Choroid plexus epithelial cell (primary cell): Measurements from ENCODE around the gene CCND1.

Experiments
- DNase-seq: peaks from one replicate; pipeline ENCODE4 v3.0.0-alpha.2; 2010; ENCODE audit warnings: low read depth
- H3K4me3 ChIP-seq: 2 replicates; pipeline ENCODE4 v1.5.1; 2011; ENCODE audit warnings: low read depth, mild to moderate bottlenecking, control low read depth, low read length, moderate library complexity
- TF ChIP-seq, protein P1 (sequence below): conservative IDR thresholded peaks from 2 replicates; pipeline ENCODE4 v1.5.1; 2011; ENCODE audit warnings: low read depth, mild to moderate bottlenecking, control low read depth, inconsistent platforms, low read length, moderate library complexity

The CCND1 gene

DNA sequence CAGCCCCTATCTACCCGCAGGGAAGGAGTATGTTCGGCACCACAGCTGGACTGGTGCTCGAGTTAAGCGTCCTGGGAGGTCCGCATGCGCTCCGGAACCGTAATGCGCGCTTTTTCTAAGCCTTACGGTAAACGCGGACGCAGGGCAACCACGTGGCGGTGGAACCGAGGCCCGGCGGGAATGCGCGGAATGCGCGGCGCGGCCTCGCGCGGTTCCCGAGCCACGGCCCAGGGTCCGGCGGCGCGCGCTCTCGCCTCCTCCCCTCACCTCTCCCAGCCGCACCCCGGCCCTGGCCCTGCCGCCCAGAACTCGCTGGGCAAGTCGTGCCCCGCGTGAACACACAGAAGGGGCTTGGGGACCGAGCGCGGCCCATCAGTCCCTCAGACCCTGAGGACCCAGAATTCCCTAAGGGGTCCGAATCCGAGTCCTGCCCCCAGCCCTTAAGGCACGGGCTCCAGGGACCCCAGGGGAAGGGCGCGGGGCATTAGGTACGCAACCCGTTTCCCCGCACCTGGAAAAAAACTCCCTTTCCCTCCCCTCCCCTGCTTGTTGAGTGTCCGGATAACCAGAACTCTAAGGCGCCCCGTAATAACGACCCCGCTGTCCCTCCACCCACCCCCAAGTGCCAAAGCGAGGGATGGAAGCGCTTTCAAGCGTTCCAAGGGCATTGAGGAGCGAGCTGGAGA lies 4.3 kb upstream of the CCND1 start:
- TF ChIP-seq, protein P1, sequence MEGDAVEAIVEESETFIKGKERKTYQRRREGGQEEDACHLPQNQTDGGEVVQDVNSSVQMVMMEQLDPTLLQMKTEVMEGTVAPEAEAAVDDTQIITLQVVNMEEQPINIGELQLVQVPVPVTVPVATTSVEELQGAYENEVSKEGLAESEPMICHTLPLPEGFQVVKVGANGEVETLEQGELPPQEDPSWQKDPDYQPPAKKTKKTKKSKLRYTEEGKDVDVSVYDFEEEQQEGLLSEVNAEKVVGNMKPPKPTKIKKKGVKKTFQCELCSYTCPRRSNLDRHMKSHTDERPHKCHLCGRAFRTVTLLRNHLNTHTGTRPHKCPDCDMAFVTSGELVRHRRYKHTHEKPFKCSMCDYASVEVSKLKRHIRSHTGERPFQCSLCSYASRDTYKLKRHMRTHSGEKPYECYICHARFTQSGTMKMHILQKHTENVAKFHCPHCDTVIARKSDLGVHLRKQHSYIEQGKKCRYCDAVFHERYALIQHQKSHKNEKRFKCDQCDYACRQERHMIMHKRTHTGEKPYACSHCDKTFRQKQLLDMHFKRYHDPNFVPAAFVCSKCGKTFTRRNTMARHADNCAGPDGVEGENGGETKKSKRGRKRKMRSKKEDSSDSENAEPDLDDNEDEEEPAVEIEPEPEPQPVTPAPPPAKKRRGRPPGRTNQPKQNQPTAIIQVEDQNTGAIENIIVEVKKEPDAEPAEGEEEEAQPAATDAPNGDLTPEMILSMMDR: no peak
- peak overlapping the region; percentile 96 for H3K4me3 ChIP-seq
- peak; percentile 96 for DNase-seq

DNA sequence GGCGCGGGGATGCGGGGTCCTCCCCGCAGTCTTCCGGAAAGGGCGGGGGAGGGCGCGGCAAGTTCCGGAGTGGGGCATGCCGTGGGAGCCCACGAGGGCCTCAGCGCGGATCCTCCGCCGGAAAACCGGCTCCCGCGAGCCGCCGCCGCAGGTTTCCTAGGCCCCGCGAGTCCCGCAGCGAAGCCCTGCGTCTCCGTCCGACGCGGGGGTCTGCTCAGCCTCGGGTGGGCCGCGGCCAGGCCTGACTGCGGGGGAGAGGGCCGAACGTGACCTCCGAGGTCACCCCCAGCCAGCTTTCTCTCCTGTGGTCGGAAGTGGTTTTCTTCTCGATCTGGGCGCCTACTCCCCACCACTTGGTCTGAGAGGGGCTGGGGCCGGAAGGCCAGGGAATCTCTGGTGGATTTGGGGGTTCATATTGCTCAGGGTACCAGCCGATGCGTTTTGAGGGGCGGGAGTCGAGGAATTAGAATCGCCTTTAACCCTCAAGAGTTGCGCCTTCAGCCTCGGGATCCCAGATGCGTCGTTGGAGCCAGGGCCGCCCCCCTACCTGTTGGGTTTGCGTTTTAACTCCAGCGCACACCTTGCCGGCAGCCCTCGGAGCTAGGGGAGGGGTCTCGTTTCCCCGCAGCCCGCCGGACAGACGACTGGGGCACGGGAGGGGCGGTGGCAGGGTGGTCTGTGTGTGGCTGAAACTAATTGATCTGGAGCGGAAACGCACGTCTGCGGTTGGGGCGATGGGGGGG lies 3.6 kb upstream of the CCND1 start:
- peak overlapping the region; percentile 96 for H3K4me3 ChIP-seq
- no peak for DNase-seq
- TF ChIP-seq, protein P1: no peak

DNA sequence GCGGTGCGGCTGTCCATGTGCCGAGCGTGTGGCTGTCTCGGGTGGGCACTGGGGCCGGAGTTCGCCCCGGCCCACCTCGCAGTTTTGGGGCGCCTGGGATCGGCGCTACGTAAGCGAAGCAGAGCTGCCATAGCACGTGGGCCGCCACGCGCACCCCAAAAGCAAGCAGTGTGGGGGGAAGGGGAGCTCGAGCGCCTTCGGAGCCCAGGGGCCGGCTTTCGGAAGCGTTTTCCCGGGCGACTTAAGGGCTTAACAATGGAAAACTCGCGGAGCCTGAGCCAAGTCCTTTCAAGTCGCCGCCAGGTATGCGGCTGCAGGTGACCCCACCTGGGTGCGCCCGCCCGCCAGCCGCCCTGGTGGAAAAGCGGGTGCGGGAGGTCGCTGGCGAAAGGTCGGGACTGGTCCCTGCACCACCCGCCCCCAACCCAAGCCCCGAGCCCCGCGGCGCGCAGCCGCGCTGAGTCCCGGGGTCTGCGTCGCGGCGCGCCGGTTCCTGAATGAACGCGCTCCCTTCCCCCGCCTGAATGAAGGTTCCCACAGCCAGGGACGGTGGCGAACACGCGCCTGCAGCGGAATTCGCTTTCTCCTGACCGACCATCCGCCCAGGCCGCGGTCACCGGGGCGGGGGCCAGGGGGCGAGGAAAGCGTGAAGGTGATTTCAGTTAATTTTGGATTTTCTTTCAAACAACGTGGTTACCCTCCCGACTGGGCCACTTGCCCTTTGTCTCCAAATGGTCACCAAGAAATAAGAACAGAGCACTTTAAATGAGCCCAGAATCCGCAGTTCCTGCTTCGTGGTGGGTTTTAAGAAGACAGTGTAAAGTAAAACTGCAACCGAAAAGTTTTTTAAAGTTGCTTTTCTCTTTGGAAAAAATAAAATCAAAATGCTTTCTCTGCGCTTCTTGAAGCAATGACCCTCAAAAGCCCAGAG lies 2.8 kb upstream of the CCND1 start:
- DNase-seq: peak; percentile 79
- peak overlapping the region; percentile 96 for H3K4me3 ChIP-seq
- TF ChIP-seq, protein P1: no peak

DNA sequence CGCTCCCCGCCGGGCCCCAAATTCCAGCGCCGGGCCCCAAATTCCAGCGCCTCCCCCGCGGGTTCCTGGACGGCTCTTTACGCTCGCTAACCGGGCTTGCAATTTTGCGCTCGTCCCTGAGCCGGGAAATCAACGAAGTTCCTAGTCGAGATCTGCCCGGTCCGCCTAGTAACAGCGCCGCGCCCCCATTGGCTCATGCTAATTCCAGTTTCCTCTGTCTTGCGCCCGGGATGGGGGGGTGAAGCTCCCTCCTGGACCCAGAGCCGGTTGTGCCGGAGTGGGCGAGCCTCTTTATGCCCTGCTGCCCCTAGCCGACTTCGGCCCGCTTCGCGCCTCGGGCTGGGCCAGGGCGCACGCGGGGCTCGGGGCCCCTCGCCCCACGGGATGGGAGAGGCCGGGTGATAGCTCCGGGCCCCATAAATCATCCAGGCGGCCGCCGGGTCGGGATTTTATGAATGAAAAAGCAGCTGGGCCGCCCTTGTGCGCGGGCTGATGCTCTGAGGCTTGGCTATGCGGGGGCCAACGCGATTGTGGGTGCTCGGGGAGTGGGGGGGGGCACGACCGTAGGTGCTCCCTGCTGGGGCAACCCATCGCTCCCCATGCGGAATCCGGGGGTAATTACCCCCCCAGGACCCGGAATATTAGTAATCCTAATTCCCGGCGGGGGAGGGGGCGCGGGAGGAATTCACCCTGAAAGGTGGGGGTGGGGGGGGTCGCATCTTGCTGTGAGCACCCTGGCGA lies 1.8 kb upstream of the CCND1 start:
- peak; percentile 98 for DNase-seq
- TF ChIP-seq, protein P1: no peak
- H3K4me3 ChIP-seq: peak overlapping the region; percentile 96

DNA sequence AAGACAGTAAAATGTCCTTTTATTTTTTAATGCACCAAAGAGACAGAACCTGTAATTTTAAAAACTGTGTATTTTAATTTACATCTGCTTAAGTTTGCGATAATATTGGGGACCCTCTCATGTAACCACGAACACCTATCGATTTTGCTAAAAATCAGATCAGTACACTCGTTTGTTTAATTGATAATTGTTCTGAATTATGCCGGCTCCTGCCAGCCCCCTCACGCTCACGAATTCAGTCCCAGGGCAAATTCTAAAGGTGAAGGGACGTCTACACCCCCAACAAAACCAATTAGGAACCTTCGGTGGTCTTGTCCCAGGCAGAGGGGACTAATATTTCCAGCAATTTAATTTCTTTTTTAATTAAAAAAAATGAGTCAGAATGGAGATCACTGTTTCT lies 1.1 kb upstream of the CCND1 start:
- no peak for DNase-seq
- peak overlapping the region; percentile 96 for H3K4me3 ChIP-seq
- TF ChIP-seq, protein P1: no peak

DNA sequence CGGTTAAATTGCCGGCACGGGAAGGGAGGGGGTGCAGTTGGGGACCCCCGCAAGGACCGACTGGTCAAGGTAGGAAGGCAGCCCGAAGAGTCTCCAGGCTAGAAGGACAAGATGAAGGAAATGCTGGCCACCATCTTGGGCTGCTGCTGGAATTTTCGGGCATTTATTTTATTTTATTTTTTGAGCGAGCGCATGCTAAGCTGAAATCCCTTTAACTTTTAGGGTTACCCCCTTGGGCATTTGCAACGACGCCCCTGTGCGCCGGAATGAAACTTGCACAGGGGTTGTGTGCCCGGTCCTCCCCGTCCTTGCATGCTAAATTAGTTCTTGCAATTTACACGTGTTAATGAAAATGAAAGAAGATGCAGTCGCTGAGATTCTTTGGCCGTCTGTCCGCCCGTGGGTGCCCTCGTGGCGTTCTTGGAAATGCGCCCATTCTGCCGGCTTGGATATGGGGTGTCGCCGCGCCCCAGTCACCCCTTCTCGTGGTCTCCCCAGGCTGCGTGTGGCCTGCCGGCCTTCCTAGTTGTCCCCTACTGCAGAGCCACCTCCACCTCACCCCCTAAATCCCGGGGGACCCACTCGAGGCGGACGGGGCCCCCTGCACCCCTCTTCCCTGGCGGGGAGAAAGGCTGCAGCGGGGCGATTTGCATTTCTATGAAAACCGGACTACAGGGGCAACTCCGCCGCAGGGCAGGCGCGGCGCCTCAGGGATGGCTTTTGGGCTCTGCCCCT lies 529 bp upstream of the CCND1 start:
- DNase-seq: peak; percentile 54
- TF ChIP-seq, protein P1: no peak
- H3K4me3 ChIP-seq: peak overlapping the region; percentile 96
